Kidney (tissue), 14 donors: Measurements from ENCODE around the gene PCARE. TPM values are rescaled to one million over a fixed set of nuclear protein-coding genes. Genes with fewer than 3 reads are reported as not detected.

Source experiments
- DNase-seq, 5 donors: peaks; one replicate each; pipeline ENCODE4 v3.0.0-alpha.2; 2013 to 2020
- FAIRE-seq: peaks from 2 replicates; lab custom pipeline; 2012; peaks lifted over from hg19 to GRCh38; lab: Jason Lieb, UNC
- H3K27ac ChIP-seq, 2 donors: one replicate each; pipeline ENCODE4 v1.7.0; 2013; ENCODE audit warnings: low read depth in 2 of 2, low read length in 2 of 2, inconsistent platforms in 1 of 2
- H3K27me3 ChIP-seq: one replicate; pipeline ENCODE4 v1.7.1; 2013; ENCODE audit warnings: low read length, inconsistent platforms; ENCODE audit not compliant: control insufficient read depth, insufficient read depth
- H3K36me3 ChIP-seq, 3 donors: one replicate each; pipeline versions ENCODE4 v1.7.0 to v1.7.1; 2013; ENCODE audit warnings: low read length in 3 of 3, control low read depth in 1 of 3, inconsistent platforms in 1 of 3; ENCODE audit not compliant: insufficient read depth in 3 of 3, control insufficient read depth in 2 of 3
- H3K4me1 ChIP-seq, 3 donors: one replicate each; pipeline versions ENCODE4 v1.7.0 to v1.7.1; 2013; ENCODE audit warnings: low read length in 3 of 3, inconsistent platforms in 1 of 3, low read depth in 1 of 3; ENCODE audit not compliant: control insufficient read depth in 2 of 3, insufficient read depth in 2 of 3
- H3K4me3 ChIP-seq, 3 donors: one replicate each; pipeline versions ENCODE4 v1.7.0 to v1.8.1; 2013; ENCODE audit warnings: low read length in 3 of 3, control low read depth in 1 of 3, inconsistent platforms in 1 of 3
- H3K9ac ChIP-seq, 3 donors: one replicate each; pipeline versions ENCODE4 v1.7.0 to v1.7.1; 2013; ENCODE audit warnings: low read length in 3 of 3, control low read depth in 1 of 3, inconsistent platforms in 1 of 3
- H3K9me3 ChIP-seq, 3 donors: one replicate each; pipeline versions ENCODE4 v1.7.0 to v1.7.1; 2013; ENCODE audit warnings: low read length in 3 of 3, control low read depth in 1 of 3, inconsistent platforms in 1 of 3; ENCODE audit not compliant: control insufficient read depth in 2 of 3, insufficient read depth in 1 of 3
- intact Hi-C: fragments of 100-400 bp; cut with DNase I; formaldehyde crosslinking; loops from one replicate; pipeline ENCODE4 v1.11.1; 2022
- polyA plus RNA-seq: library from polyadenylated mRNA; stranded (reverse); fragments of 350-450 nt; fragmentation: Illumina TruSeq; extraction: RNeasy Lipid Tissue Mini Kit (QIAGEN cat#74804); gene quantifications from one replicate; pipeline ENCODE4 v1.2.3, GENCODE V29; 2014; ENCODE audit warnings: low read depth, low replicate concordance; ENCODE audit not compliant: insufficient read depth
- total RNA-seq: library from RNA; stranded (reverse); fragmentation: NEBNext Ultra II Directional; extraction: Animal tissue kit (Norgen Biotek cat#: 25700); gene quantifications from one replicate; pipeline ENCODE4 v1.2.1, GENCODE V29; 2021
- TF ChIP-seq, protein P1 (sequence below): IDR thresholded peaks from 3 replicates; pipeline ENCODE4 v1.5.1; 2012; ENCODE audit warnings: mild to moderate bottlenecking, moderate library complexity, borderline replicate concordance; ENCODE audit not compliant: insufficient read depth; ENCODE audit errors: extremely low read depth
- donor health status: control.
- donor health status: control.
- donor health status: control.
- donor health status: control.
- donor health status: control.
- donor health status: DM: yes; HTN: yes; CAD: no.
- donor health status: Normal renal cell carcinoma (clear cell type).

Gene PCARE
- total and polyA plus RNA-seq, 2 donors from 2014 or later, result 1.3 TPM; not detected in 1

DNA sequence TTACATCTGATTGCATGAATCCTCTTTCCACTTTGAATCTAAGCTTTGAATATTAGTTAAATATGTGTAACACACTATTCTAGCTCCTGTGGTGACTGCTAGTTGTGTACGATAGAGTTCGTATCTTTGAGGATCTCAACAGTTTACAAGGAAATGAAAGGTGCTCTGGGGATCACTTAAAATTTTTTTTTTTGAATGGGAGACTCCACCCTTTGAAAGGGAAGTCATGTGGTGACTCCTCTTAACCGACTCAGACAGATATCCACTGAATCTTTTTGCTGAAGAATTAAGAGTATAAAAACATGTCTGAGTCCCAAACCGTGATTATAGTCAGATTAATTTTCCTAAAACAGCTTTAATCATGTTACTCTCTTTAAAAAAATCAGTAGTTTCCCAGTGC lies 44.9 kb upstream of the PCARE start:
- H3K27ac ChIP-seq, result no peak overlapping the region
- H3K9me3 ChIP-seq, result no peaks in the 10 kb centered on the region
- H3K27me3 ChIP-seq, result no peaks in the 10 kb centered on the region
- intact Hi-C loops, result no loop called here
- no peak overlapping the region for H3K4me3 ChIP-seq
- no peak overlapping the region for H3K9ac ChIP-seq
- peaks cover 0 to 8% (median 6%) of the 10 kb centered on the region in 3 donors for H3K4me1 ChIP-seq
- DNase-seq (no peak), FAIRE-seq (no peak)
- TF ChIP-seq, protein P1, sequence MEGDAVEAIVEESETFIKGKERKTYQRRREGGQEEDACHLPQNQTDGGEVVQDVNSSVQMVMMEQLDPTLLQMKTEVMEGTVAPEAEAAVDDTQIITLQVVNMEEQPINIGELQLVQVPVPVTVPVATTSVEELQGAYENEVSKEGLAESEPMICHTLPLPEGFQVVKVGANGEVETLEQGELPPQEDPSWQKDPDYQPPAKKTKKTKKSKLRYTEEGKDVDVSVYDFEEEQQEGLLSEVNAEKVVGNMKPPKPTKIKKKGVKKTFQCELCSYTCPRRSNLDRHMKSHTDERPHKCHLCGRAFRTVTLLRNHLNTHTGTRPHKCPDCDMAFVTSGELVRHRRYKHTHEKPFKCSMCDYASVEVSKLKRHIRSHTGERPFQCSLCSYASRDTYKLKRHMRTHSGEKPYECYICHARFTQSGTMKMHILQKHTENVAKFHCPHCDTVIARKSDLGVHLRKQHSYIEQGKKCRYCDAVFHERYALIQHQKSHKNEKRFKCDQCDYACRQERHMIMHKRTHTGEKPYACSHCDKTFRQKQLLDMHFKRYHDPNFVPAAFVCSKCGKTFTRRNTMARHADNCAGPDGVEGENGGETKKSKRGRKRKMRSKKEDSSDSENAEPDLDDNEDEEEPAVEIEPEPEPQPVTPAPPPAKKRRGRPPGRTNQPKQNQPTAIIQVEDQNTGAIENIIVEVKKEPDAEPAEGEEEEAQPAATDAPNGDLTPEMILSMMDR, result no peak
- no peaks in the 10 kb centered on the region for H3K36me3 ChIP-seq

DNA sequence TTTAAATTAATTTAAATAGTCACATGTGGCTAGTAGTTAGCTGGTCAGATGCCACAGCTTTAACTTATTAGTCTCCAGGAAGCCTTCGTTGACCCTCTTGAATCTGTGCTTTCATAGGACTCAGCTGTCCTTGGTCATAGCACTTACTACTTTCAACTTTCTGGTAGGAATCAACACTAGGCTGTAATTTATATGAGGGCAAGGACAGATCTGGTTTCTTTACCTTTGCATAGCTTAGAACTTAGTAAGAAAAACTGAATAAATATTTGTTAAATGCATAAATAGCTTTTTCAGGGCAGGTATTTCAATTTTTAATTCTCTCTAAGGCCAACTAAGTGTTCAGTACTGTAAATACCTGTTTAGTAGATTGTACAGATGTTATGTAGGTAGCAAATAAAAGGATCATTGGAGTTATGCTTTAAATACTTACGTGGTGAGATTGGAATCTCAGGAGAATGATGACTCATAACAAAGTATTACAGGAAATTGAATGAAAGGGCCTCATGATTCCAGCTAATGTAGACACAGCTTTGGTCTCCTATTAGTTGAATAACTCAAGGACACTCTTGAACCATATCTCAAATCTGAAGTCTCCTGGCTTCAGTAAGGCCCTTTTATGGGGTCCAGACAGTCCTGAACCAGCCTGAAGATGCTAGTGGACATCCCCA lies 43.4 kb upstream of the PCARE start:
- no peaks in the 10 kb centered on the region for H3K9me3 ChIP-seq
- intact Hi-C loops, result no loop called here
- TF ChIP-seq, protein P1, result no peak
- H3K27ac ChIP-seq, result peak overlapping the region; percentile 3 to 16
- peak in 2 of 5 donors; percentile 26 to 36 for DNase-seq
- H3K4me1 ChIP-seq, result peaks cover 0 to 8% (median 6%) of the 10 kb centered on the region in 3 donors
- no peak overlapping the region for H3K9ac ChIP-seq
- H3K36me3 ChIP-seq, result no peaks in the 10 kb centered on the region
- no peak for FAIRE-seq
- no peaks in the 10 kb centered on the region for H3K27me3 ChIP-seq
- H3K4me3 ChIP-seq, result no peak overlapping the region

DNA sequence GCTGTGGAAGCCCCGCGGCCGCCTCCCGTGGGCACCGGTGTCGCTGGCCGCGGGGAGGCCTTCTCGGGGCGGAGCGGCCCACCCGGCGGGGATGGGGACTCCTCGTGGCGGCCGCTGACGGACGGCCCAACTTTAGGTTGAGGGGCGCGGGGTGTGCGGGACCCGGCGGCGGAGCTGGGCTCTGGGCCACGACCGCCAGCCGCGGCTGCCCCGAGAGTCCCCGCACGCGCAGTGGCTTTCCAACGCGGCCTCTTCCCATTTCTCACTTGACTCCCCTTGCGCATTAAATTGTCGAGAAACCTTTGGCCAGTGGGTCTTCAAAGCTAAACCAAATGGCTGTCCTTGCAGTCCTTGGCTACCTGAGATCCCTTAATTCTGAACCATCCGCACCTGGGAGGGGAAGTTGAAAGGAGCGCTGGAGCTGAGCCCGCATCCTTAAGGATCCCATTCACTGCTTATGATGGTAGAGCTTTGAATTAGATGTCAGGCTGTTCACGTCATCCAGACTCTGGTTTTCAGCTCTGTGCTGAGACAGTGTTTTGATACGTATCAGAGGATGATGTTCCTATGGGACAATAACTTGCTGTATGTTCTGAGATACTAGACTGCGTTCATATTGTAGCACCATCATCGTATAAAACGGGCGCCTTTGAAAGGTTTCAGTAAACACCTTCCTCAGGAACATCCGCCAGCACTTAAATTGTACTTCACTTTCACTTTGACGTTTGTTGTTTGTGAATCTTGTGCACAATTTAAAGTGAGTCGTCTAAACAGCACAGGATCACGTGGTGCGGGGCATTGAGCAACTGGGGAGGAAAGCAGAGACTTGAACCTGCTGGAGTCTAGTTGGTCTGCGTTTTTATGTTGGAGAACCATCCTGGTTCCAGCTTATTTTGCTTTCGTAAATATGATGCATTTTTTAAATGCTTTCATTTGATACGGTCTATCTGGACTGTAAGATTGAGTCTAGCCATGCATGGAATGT lies 41.8 kb upstream of the PCARE start:
- no peaks in the 10 kb centered on the region for H3K27me3 ChIP-seq
- H3K9ac ChIP-seq, result peak overlapping the region; percentile 35 to 92 (median 38)
- no peaks in the 10 kb centered on the region for H3K36me3 ChIP-seq
- FAIRE-seq (no peak), DNase-seq (peak; percentile 39 to 86 (median 55))
- peak overlapping the region; percentile 82 to 85 for H3K27ac ChIP-seq
- peak overlapping the region; percentile 59 to 97 (median 83) for H3K4me3 ChIP-seq
- intact Hi-C loops, result no loop called here
- TF ChIP-seq, protein P1, result no peak
- peaks cover 0 to 8% (median 6%) of the 10 kb centered on the region in 3 donors for H3K4me1 ChIP-seq
- no peaks in the 10 kb centered on the region for H3K9me3 ChIP-seq
